Measurements from ENCODE around the gene KLF1. TPM values are rescaled to one million over a fixed set of nuclear protein-coding genes. Genes with fewer than 3 reads are reported as not detected.

The KLF1 gene
- total RNA-seq, 1 donor, result not detected

- TF ChIP-seq, protein P1, sequence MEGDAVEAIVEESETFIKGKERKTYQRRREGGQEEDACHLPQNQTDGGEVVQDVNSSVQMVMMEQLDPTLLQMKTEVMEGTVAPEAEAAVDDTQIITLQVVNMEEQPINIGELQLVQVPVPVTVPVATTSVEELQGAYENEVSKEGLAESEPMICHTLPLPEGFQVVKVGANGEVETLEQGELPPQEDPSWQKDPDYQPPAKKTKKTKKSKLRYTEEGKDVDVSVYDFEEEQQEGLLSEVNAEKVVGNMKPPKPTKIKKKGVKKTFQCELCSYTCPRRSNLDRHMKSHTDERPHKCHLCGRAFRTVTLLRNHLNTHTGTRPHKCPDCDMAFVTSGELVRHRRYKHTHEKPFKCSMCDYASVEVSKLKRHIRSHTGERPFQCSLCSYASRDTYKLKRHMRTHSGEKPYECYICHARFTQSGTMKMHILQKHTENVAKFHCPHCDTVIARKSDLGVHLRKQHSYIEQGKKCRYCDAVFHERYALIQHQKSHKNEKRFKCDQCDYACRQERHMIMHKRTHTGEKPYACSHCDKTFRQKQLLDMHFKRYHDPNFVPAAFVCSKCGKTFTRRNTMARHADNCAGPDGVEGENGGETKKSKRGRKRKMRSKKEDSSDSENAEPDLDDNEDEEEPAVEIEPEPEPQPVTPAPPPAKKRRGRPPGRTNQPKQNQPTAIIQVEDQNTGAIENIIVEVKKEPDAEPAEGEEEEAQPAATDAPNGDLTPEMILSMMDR (IDR thresholded peaks at IDR 0.05; ENCODE audit: insufficient read depth, low read length), result no peak
- no peak overlapping the region for H3K4me3 ChIP-seq (ENCODE audit: low read depth, low read length)
- no peak for DNase-seq (ENCODE audit: low read depth)
These were observed 44.5 kb downstream of the KLF1 start for GRCh38 chr19:12842511-12842910.

- TF ChIP-seq, protein P1 (IDR thresholded peaks at IDR 0.05; ENCODE audit: insufficient read depth, low read length), result no peak
- H3K4me3 ChIP-seq (ENCODE audit: low read depth, low read length), result peak overlapping the region; percentile 45
- peak; percentile 22 for DNase-seq (ENCODE audit: low read depth)
These were observed 45.9 kb downstream of the KLF1 start for GRCh38 chr19:12841094-12841493.

- TF ChIP-seq, protein P1 (IDR thresholded peaks at IDR 0.05; ENCODE audit: insufficient read depth, low read length), result no peak
- peak overlapping the region; percentile 45 for H3K4me3 ChIP-seq (ENCODE audit: low read depth, low read length)
- peak; percentile 50 for DNase-seq (ENCODE audit: low read depth)
These were observed 46.6 kb downstream of the KLF1 start for GRCh38 chr19:12840091-12841079.

DNA sequence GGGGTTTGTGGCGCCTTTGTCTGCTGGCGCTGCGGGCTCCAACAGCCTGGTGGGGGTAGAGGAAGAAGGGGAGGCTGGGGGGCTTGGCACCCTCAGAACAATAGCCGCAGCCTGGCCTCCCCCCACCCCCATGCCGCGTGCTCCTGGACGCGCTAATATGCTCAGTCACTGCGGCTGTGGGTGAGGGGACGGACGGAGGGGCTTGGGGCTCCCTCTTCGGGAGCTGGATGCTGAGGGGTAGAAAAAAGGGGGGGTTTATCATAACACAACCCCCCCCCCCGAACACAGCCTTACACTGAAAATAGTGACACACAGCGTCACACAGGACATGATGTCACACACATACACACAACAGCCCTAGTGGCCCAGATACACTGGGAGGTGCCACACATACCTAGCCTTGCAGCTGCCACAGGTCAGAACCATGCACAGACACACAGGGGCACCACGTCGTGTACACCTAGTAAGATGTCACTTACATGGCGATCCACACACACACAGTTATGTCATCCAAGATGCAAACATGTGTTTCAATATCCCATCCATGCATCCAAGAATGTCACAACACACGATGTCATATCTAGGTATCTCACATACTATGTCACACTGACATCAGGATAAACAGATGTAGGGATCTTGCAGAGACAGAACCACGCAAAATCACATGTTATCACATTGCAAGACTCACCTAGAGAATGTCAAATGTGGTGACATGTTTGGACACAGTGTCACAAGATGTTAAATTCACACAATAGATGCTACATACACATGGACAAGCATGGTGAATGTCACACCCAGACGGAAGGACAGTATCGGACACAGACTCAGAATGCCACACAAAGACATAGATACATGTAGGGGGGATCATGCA lies 47.9 kb downstream of the KLF1 start:
- no peak overlapping the region for H3K4me3 ChIP-seq (ENCODE audit: low read depth, low read length)
- TF ChIP-seq, protein P1 (IDR thresholded peaks at IDR 0.05; ENCODE audit: insufficient read depth, low read length), result no peak
- DNase-seq (ENCODE audit: low read depth), result no peak

GRCh38 chr19:12838182-12838885 lies 48.7 kb downstream of the KLF1 start, which contains the start of gene MAST1:
Gene MAST1 (plus strand): TSS chr19:12838515. CDS start chr19:12838573, 58 bp downstream.
- peak within 1 kb of the TSS; percentile 25 for H3K4me3 ChIP-seq (ENCODE audit: low read depth, low read length)
- TF ChIP-seq, protein P1 (IDR thresholded peaks at IDR 0.05; ENCODE audit: insufficient read depth, low read length), result peak; percentile 34
- no peak for DNase-seq (ENCODE audit: low read depth)

- TF ChIP-seq, protein P1 (IDR thresholded peaks at IDR 0.05; ENCODE audit: insufficient read depth, low read length), result no peak
- no peak for DNase-seq (ENCODE audit: low read depth)
- H3K4me3 ChIP-seq (ENCODE audit: low read depth, low read length), result no peak overlapping the region
These were observed 49.8 kb downstream of the KLF1 start for GRCh38 chr19:12837225-12837624.

All from fibroblast of the aortic adventitia (primary cell).